Caco-2 (cell line): ENCODE data around the gene ARHGEF7. TPM values are rescaled to one million over a fixed set of nuclear protein-coding genes. Genes with fewer than 3 reads are reported as not detected.

Experiments used
- BruUV-seq: library from RNA; stranded (reverse); fragments of 400-500 nt; replicated peaks from 2 replicates; lab custom pipeline; 2021; lab: Mats Ljungman, UMichigan
- CTCF ChIA-PET: fragments of 300-600 bp; sonication (Branson Sonifier 250); formaldehyde crosslinking; loops from one replicate; lab custom pipeline; 2022; ENCODE audit warnings: antibody characterized with exemption; lab: Charles Lee
- POLR2A ChIA-PET: fragments of 300-600 bp; sonication (Branson Sonifier 250); formaldehyde crosslinking; loops from one replicate; lab custom pipeline; 2022; ENCODE audit warnings: antibody characterized with exemption; lab: Charles Lee
- DNase-seq, 2 experiments: peaks; one replicate each; pipeline versions ENCODE4 v3.0.0 to v3.0.0-alpha.2; 2020 to 2022
- H3K27me3 ChIP-seq: replicated peaks from 2 replicates; pipeline ENCODE4 v1.6.0; 2011; ENCODE audit warnings: low read length; ENCODE audit not compliant: control insufficient read depth, insufficient read depth
- H3K36me3 ChIP-seq: 2 replicates; pipeline ENCODE4 v1.5.1; 2011; ENCODE audit warnings: low read length; ENCODE audit not compliant: control insufficient read depth, insufficient read depth
- H3K4me1 ChIP-seq: fragments of 250-450 bp; sonication (Bioruptor Pico); 2 replicates; pipeline ENCODE4 v1.5.1; 2020; ENCODE audit warnings: mild to moderate bottlenecking
- H3K4me3 ChIP-seq: 2 replicates; pipeline ENCODE4 v1.5.1; 2011; ENCODE audit warnings: low read depth, mild to moderate bottlenecking, control low read depth, low read length
- H3K9me3 ChIP-seq: fragments of 250-450 bp; sonication (Bioruptor Pico); 2 replicates; pipeline ENCODE4 v1.5.1; 2020; ENCODE audit warnings: mild to moderate bottlenecking, moderate library complexity
- H3K27ac Mint-ChIP-seq: one replicate; pipeline ENCODE4 v1.8.0; 2022; ENCODE audit warnings: mixed read lengths; ENCODE audit not compliant: unreplicated experiment
- H3K27me3 Mint-ChIP-seq: one replicate; pipeline ENCODE4 v1.8.0; 2022; ENCODE audit warnings: mixed read lengths; ENCODE audit not compliant: insufficient read depth, unreplicated experiment
- H3K36me3 Mint-ChIP-seq: one replicate; pipeline ENCODE4 v1.8.0; 2022; ENCODE audit warnings: mild to moderate bottlenecking, mixed read lengths; ENCODE audit not compliant: insufficient read depth, unreplicated experiment
- H3K4me1 Mint-ChIP-seq: one replicate; pipeline ENCODE4 v1.8.0; 2022; ENCODE audit warnings: low read depth, mixed read lengths; ENCODE audit not compliant: unreplicated experiment
- H3K4me3 Mint-ChIP-seq: one replicate; pipeline ENCODE4 v1.8.0; 2022; ENCODE audit warnings: mild to moderate bottlenecking, moderate library complexity, mixed read lengths; ENCODE audit not compliant: unreplicated experiment
- H3K9me3 Mint-ChIP-seq: one replicate; pipeline ENCODE4 v1.8.0; 2022; ENCODE audit warnings: mixed read lengths; ENCODE audit not compliant: unreplicated experiment
- CTCF ChIP-seq, 2 experiments: fragments of 200-600 bp in 1 of 2; IDR thresholded peaks; 1 replicate in 1 of 2; 2 replicates in 1 of 2; pipeline versions ENCODE4 v1.5.1 to v1.8.0; 2011 to 2022; ENCODE audit warnings: antibody characterized with exemption in 1 of 2, control low read depth in 1 of 2, inconsistent platforms in 1 of 2, low read depth in 1 of 2, low read length in 1 of 2, mild to moderate bottlenecking in 1 of 2, moderate library complexity in 1 of 2; ENCODE audit not compliant: insufficient read depth in 1 of 2, severe bottlenecking in 1 of 2, unreplicated experiment in 1 of 2
- intact Hi-C: fragments of 100-400 bp; cut with micrococcal nuclease; formaldehyde crosslinking; loops from one replicate; pipeline ENCODE4 v1.10.0; 2022; ENCODE audit not compliant: unreplicated experiment
- total RNA-seq: library from RNA; stranded (reverse); gene quantifications from 2 replicates; pipeline ENCODE4 v1.2.3, GENCODE V29; 2022

Gene ARHGEF7
- total RNA-seq, 1 experiment from 2014 or later = 60.5 TPM

- Mint-ChIP-seq H3K27ac (no peak overlapping the region), H3K9me3 (peaks cover 11% of the 10 kb centered on the region), H3K4me1 (no peaks in the 10 kb centered on the region), H3K4me3 (no peak overlapping the region), H3K36me3 (peaks cover 30% of the 10 kb centered on the region), H3K27me3 (no peaks in the 10 kb centered on the region)
- DNase-seq = no peak
- H3K27me3 ChIP-seq = no peaks in the 10 kb centered on the region
- H3K4me3 ChIP-seq = no peak overlapping the region
- ChIA-PET CTCF (no interaction called here), POLR2A (no interaction called here)
- peaks cover 2% of the 10 kb centered on the region; the same call in 1 of the 2 replicates for H3K36me3 ChIP-seq
- no peaks in the 10 kb centered on the region for H3K4me1 ChIP-seq
- BruUV-seq = no TSS peak
- intact Hi-C loops = no loop called here
- no peak for TF ChIP-seq CTCF (IDR thresholded peaks at IDR 0.05; ENCODE audit: insufficient read depth in 1 of 2, low read depth in 1 of 2, low read length in 1 of 2, severe bottlenecking in 1 of 2, unreplicated experiment in 1 of 2)
- H3K9me3 ChIP-seq = no peaks in the 10 kb centered on the region
Measured at GRCh38 chr13:111315347-111315995, 200.4 kb downstream of the ARHGEF7 start.

GRCh38 chr13:111316161-111316730 is 201.1 kb downstream of the ARHGEF7 start:
- no peak for DNase-seq
- no TSS peak for BruUV-seq
- Mint-ChIP-seq H3K9me3 (peaks cover 3% of the 10 kb centered on the region), H3K4me1 (no peaks in the 10 kb centered on the region), H3K27me3 (no peaks in the 10 kb centered on the region), H3K36me3 (peaks cover 26% of the 10 kb centered on the region), H3K4me3 (no peak overlapping the region), H3K27ac (no peak overlapping the region)
- Histone ChIP-seq H3K36me3 (peaks cover 2% of the 10 kb centered on the region; the same call in 1 of the 2 replicates), H3K9me3 (no peaks in the 10 kb centered on the region), H3K4me3 (no peak overlapping the region), H3K4me1 (no peaks in the 10 kb centered on the region), H3K27me3 (no peaks in the 10 kb centered on the region)
- TF ChIP-seq CTCF (IDR thresholded peaks at IDR 0.05; ENCODE audit: insufficient read depth in 1 of 2, low read depth in 1 of 2, low read length in 1 of 2, severe bottlenecking in 1 of 2, unreplicated experiment in 1 of 2) = no peak
- CTCF ChIA-PET = no interaction called here
- POLR2A ChIA-PET = no interaction called here
- intact Hi-C loops = no loop called here

DNA sequence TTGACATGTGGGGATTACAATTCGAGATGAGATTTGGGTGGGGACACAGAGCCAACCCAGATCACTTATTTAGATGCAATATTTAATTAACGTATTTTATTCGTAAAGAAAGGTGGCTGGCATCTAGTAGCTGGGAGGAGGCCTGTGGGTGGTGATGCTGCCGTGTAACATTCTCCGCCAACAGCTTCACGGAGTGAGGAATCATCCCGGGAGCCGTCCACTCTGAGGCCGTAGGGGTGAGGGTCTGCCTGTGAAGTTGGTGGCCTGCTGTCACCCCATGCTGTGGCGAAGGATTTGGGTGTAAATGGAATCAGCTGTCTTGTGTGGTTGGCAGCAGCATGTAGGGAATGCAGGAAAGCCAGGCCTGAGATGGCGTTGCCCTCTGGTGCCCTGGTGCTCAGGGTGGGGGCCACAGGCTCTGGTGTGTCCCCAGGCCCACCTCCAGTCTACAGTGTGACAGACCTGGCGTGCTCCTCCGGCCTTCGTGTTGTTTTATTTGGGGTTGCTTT is 202.0 kb downstream of the ARHGEF7 start:
- Mint-ChIP-seq H3K27me3 (no peaks in the 10 kb centered on the region), H3K4me3 (no peak overlapping the region), H3K36me3 (peaks cover 27% of the 10 kb centered on the region), H3K27ac (no peak overlapping the region), H3K9me3 (no peaks in the 10 kb centered on the region), H3K4me1 (no peaks in the 10 kb centered on the region)
- H3K27me3 ChIP-seq = no peaks in the 10 kb centered on the region
- ChIA-PET CTCF (no interaction called here), POLR2A (no interaction called here)
- H3K4me1 ChIP-seq = no peaks in the 10 kb centered on the region
- DNase-seq = no peak
- intact Hi-C loops = no loop called here
- no peaks in the 10 kb centered on the region for H3K9me3 ChIP-seq
- no peak for TF ChIP-seq CTCF (IDR thresholded peaks at IDR 0.05; ENCODE audit: insufficient read depth in 1 of 2, low read depth in 1 of 2, low read length in 1 of 2, severe bottlenecking in 1 of 2, unreplicated experiment in 1 of 2)
- no TSS peak for BruUV-seq
- no peak overlapping the region for H3K4me3 ChIP-seq
- peaks cover 2% of the 10 kb centered on the region; the same call in 1 of the 2 replicates for H3K36me3 ChIP-seq
